GM18873 (cell line): ENCODE results near the gene PAPOLB.

Experiments used
- ATAC-seq: cut with Tn5 transposase; IDR thresholded peaks from one replicate; pipeline ENCODE4 v1.9.1; 2021; ENCODE audit warnings: mild to moderate bottlenecking, moderate library complexity, moderate number of reproducible peaks; ENCODE audit not compliant: unreplicated experiment, low FRiP score

Gene PAPOLB

DNA sequence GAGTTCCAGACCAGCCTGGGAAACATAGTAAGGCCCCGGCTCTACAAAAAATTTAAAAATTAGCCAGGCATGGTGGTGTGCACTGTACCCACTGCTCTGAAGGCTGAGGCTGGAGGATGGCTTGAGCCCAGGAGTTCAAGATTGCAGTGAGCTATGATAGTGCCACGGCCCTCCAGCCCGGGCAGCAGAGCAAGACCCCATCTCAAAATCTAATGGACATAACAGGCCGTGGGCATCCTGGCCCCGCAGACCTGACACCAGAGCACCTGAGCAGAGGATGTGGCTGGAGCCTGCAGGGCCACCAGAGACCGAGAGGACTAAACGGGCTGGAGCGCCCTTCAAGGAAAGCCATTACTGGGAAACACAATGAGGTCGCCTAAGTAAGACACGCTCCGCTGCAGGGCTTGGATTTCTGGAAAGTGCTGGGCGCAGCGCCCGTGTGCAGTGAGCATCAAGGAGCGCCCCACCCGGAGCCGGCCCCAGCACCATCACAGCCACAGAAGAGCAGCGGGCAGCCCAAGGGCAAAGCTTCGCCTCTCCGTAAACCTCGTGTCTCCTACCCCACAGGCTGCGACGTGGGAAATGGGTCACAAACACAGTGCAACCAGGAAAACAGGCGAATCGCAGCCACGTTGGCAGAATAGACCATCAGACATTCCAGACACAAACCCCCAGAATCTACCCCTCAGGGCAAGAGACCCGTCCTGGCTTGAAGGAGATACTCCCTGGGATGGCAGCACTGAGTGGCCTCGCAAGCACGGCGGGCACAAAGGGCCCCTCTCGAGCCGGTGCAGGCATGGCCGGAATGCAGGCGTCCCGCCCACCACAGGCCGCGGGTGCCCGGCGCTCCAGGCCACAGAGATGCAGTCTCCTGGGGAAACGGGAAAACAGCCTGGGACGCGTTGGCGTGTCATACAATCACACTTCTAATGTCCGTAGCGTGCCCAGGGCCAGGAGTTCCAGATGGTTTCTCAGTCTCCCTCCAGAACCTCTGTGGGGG lies 16.8 kb upstream of the PAPOLB start:
- ATAC-seq, result no peak

DNA sequence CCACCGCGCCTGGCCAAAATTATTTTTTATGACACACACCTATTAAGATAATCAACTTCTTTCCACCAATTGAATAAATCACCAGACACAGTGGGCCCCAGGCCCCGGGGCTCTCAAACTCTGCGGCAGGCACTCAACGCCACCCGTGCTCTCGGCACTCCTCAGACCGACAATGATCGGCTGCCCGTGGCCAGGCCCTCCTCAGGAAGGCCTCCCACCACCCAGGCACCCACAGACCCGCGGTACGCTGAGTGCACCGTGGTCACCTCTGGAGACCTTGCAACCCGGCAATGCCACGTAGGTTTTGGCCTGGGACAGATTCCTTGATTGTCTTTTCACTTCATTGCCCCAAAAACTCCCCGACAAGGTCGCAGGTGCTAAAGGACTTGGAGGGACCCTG lies 14.8 kb upstream of the PAPOLB start:
- ATAC-seq, result no peak

DNA sequence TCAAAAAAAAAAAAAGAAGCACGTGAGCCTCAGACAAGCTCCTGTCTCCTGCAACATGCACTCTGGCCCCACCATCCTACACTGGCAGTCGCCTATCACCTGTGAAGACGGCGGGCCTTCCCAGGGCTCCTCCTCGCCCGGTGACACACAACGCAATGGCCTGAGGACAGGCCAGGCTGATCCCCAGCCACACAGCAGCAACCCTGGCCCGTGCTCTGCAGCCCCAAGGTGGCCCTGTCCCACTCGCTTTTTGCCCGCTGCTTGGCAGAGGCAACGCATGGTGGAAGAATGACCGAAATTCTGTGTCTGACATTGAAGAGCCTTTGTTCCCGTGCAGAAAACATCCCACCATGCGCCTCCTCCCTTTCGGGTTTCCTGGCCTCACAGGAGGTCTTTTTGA lies 13.6 kb upstream of the PAPOLB start:
- no peak for ATAC-seq

DNA sequence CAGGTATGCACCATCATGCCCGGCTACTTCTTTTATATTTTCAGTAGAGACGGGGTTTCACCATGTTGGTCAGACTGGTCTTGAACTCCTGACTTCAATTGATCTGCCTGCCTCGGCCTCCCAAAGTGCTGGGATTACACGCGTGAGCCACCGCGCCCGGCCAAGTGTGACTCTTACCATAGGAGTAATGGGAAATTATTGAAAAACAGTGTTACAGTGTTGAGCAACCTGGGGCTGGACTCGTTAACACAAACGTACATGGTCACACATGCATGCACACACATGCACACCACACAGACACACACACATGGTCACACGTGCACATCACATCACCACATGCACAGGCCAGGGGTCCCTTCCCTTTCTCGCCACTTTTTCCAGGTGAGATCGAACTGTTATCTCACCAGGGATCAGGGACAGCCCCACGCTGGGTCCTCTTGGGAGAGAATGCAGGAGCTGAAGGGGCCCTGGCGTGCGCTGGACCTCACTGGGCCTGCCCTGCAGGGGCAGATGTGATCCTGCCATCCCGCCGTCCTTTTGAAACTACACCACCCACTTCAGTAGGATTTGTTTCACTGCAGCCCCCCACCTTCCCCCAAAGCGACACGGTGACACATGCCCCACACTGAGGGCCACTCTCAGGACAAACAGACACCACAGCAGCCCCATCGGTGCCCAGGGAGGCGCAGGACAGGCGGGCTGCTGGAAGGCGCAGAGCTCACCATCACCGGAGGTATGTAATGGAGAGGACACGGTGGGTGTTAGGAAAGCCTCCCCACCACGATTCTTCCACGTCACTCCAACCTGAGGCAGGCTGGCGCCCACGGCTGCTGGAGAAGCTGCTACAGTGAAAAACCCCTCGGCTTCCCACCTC lies 11.5 kb upstream of the PAPOLB start:
- ATAC-seq, result no peak

DNA sequence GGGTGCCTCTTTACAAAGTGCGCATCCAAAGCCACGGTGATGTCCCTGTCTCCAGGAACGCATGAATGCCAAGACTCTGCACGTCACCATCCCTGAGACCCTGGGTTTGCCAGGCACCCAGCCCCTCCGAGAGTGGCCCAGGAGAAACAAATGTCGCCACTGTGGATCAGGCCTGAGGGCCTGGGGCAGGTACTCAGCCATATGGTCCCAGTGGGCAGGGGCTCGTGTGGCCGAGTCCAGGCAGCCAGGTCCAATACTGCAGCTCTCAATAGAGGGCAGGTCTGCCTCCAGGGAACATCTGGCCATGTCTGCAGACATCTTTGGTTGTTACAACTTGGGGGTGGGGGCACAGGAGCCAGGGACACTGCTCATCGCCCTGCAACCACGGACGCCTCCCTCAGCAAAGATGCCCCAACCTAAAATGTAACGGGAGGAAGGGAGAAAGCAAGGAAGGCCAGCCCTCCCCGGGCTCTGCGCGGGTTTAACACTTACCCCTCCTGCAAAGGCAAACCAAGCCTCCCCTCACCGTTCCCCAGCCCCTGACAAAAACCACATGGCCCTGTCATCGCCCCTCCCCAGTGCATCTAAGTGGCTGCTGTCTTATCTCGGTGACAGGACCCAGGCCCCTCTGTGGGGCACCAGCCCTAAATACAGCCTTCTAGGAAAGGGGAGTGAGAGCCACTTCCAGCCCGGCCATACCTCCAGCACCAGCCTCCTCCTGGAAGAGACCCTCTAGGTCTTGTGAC lies 10.3 kb upstream of the PAPOLB start:
- no peak for ATAC-seq

DNA sequence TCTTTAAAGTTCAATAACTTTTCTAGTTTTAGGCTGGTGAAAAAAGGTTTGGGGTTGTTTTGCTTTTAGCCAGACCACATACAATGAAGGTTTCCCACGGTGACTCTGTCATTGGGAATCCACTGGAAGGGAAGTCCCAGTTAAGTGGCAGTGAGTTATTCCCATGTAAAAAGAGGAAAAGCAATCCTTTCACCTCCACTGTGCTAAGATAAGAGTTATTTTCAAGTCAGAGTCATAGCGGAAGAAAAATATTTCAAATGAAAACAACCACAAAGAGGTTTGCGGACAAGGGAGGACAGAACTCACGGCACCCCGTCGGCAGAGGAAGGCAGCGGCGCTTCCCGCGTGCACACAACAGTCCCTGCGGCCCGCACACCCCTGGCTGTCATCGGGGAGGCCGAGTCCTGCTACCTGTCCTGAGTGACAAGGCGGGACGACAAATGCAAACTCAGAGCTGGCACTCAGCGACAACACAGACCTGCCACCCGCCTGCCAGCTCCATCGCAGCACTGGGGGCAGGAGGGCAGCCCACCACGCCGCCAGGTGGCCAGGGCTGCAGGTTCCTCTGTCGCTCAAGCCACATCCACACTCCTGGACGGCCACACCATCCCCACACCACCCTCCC lies 9.3 kb upstream of the PAPOLB start:
- ATAC-seq, result no peak

DNA sequence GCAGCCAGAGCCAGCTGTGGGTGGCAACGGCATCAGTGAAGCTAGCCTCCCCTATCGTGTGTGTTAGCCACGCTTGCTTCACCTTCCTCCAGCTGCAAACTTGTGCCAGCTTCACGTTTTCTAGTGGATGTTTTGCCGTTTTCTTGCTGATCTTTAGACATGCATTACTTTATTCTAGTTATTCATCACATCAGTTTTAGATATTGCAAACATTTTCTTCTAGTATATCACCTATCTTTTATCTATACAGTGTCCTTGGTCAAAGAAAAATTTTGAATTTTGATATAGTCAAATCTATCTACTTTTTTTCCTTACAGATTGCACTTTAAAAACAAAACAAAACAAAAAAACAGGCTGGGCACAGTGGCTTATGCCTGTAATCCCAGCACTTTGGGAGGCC lies 6.7 kb upstream of the PAPOLB start:
- ATAC-seq, result no peak

DNA sequence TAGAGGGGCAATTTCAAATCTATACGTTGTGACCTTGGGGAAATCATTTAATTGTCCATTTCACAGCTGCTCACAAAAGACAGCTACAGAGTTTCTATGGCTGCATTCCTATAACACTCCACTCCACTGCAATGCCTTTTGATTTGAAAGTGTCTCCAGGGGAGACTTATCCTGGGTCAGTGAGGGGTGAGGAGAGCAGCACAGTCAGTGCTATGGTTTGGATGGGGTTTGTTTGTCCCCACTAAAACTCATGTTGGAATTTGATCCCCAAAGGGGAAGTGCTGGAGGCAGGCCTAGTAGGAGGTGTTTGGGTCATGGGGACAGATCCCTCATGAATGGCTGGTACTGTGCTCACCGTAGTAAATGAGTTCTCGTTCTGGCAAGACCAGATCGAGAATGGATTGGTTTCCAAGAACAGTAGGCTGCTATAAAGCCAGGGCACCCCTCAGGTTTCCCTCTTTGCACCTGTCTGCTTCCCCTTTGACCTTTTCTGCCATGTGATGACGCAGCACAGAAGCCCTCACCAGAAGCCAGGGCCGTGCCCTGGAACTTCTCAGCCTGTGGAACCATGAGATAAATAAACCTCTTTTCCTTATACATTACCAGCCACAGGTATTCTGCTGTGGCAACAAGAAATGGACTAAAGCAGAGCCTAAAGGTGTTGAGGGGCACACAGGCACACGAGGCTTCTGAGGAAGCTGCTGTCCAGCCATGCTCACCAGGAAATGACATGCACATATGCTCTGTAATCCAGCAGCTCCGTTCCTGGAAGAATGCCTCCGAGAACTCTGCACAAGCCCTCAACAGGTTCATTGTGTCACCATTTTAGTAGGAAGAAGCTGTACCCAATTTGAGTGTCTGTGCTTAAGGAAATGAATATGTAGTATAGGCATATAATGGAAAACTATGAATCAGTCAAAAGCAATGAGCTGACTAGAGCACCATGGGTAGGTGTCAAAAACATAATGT lies 5.0 kb upstream of the PAPOLB start:
- no peak for ATAC-seq

DNA sequence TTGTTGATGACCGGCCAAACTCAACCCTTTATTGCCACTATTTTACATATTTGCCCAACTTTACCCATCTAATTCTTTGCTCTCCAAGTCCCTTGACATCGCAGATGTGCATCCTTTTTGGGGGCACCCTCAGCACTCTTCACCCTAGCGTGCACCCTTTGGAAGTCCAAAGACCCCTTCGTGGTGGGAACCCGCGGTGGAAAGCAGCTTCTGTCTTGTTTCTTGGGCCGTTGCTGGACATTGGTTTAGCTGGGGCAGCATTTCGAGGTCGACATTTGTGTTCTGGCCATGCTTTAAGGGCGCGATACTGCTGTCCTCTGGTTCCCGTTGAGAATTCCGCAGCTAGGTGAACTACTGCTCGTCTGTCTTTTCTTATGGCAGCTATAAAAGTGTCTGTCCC lies 326 bp upstream of the PAPOLB start:
- no peak for ATAC-seq

DNA sequence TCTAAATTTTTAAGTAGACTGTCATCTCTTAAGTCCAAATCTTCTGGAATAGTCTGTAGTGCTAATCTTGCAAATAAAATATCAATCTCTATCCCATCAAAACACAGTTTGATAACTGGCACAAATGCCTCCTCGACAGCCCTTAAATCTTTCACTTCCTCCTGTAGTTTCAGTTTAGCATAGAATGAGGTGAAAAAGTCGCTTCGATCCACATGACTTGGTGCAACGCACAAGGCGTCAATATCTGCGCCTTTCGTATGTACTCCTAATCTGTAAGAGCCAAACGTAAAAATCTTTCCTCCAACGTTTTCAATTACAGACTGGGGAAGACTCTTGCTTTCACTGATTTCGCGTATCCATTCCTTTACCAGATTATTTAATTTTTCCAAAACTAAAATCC lies 603 bp downstream of the PAPOLB start:
- ATAC-seq, result no peak

DNA sequence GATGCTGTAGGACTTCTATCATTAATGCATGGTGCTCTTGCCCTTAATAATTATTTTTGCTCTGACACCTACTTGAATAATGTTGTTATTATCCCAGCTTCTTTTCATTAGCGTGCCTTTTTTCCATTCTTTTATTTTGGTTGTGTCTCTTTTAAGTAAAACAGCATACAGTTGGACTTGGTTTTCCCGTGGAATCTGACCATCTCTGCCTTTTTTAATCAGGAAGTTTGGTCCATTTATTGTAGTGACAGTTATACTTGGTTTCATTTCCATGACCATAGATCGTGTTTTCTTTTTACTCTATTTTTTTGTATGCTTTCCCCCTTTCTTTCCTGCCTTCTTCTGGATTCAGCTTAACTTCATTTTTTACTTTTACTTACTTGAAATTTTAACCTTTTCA lies 4.6 kb downstream of the PAPOLB start:
- no peak for ATAC-seq

DNA sequence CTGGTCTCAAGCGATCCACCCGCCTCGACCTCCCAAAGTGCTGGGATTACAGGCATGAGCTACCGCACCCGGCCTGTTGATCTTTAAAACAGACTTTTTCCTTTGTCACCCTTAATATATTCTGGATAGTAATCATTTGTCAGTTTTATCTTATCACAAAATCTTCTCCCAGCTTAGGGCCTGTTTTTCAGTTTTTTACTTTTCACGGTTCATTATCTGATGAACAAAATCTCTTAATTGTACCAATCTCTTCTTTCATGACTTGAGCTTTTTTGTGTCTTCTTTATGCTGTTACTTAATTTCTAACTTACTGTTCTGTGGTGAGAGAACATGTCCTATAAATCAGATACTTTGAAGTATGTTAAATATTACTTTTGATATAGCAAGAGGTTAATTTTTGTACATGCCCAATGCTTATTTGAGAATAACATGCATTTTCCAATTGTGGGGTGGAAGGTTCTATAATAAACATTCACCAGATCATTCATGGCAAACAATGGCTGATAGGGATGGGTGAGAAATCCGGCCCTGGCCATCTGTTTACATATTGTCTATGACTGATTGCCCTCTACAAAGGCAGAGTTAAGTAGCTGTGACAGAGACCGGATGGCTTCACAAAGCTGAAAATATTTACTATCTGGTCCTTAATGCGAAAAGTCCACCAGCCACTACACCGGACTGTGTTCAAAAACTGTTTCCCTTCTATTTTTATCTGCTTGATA lies 5.3 kb downstream of the PAPOLB start:
- no peak for ATAC-seq

DNA sequence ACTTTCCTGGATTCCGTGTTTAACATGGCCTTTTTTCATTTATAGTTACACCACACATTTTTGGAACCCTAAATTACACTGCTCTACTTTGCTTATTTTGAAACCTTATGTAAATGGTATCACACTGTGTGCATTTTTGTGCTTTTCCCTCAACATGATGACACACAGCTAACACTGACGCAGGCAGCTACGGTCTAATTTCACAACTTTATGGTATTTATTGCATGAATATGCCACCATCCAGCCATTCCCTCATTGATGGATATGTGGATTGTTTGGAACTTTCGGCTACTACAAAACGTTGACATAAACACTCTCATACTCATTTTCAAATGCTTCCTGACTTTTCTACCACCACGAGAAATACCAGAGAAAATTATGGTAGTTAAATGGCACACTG lies 6.9 kb downstream of the PAPOLB start:
- ATAC-seq, result no peak

DNA sequence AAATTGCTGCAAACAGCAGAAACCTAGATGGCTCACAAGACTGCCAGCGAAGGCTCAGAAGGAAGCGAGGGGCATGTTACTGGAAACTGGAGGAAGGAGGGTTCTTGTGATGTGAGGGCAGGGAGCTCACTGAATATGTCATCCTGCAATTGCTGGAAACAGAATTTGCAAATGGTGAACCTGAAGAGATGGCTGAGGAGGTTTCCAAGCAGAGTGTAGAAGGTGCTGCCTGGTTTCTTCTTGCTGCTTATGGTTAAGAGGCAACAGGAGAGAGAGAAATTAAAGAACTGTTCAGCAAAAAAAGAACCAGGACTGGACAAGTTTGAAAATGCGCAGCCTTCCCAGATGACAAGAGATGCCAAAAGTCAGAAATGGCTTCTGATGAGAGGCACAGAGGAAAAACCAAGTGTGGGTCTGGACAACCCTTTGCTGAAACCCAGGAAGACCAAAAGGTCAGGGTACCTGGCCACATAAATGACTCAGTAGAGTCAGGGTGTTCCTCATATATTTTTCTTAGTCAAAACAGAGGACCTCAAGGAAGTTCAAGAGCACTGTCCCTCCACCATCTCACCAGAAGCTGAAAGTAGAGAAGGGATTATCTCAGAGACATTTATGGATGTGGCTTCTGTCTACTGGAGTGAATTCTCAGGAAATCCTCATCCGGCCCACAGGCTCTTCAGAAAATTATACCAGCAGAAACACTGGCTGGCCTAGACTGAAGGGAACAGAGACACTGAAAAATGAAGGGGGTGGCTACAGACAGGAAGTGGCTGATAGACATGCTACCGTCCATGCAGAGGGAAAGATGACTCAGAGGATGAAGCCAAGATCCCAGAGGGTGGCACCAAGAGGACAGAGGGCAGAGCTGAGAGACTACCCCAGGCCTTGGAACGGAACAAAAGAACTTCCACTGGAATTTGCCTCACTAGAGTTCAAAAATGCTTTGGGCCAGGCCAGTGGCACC lies 10.1 kb downstream of the PAPOLB start:
- ATAC-seq, result no peak

DNA sequence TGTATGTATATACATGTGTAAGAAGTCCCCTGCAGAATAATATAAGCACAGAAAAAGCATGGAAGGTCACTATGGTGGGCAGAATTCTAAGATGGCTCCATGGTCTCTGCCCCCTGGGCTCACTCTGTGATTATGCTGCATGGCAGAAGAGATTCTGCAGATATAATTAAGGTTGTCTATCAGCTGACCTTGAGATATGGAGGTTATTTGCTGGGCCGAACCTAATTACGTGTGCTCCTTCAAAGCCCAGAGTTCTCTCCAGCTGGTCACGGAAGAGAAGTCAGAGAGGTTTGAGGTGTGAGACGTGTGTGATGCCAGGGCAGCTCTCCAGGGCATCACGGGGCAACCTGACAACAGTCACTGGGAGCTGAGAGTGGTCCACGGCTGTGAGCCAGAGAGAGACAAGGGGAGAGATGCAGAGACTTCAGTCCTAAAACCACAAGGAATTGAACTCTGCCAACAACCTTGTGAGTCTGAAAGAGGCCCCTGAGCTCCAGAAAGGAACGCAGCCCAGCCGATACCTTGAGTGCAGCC lies 11.5 kb downstream of the PAPOLB start:
- no peak for ATAC-seq

DNA sequence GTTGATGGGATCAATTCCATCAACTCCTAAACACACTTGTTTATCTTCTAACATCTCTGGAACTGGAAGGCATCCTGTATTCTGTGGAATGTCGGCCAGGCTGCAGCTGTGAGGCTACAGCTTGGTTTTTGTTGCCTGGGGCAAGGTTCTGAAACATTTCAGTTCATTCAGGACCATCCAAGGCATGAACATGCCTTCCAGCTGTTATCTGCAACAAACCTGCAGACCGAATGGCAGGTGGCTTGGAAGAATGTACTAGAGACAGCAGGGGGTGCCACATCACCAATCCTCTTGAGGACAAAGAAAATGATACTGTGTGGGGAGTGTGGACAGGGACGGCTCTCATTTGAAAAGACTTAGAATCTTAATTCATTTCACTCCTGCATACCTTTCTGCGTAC lies 12.4 kb downstream of the PAPOLB start:
- ATAC-seq, result no peak

DNA sequence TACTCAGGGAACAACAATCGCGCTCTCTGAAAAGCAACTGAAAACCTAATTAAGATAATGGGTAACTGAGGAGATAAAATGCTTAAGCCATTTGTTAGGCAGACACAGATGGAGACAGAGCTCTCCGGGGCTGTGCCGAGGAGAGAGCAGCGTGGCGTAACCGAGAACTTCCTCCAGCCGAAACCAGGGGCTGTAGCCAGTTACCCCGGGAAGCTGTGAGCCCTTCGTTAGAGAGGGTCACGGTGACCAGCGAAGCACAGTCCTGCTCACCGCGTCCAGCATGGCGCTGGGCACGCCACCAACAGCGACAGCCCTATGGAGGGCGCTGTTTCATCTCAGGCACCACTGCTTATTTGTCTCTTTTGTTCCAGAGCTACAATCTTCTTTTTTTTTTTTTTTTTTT lies 16.1 kb downstream of the PAPOLB start:
- no peak for ATAC-seq
